Measurements from ENCODE around the gene CHD3.

Gene CHD3

DNA sequence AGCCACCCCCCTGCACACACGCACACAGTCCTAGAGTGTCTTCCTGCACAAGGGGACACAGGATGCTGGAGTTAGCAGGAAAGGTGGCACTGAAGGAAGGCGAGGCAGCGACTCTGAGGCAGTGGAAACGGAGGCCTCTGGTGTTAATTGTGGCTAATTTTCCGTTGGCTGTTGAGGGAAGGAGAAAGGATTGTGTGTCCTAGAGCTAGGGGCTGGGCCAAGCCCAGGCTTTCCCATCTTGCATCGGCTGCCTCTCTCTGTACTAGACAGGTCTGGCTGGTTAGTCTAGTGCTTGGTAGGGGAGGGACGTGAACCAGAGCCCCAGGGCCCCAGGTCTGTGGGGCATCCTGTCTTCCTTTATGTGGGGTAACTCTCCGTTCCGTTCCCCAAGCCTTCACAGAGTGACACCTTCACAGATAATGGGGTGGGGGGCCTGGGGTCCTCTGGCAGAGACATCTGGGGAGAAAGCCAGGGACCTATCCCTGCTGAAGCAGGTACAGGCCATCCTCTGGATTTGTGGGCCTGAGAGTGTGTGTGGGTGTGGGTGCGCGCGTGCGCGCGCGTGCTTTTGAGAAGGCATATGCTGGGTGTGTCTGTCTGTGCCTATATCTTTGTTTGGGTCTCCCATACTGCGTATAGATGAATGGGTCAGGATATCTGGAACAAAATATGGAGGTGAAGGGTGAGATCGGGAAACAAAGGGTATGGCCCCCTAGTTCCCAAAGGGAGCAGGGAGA, at the start of gene CHD3:
Gene CHD3 (plus strand): TSS at position 606 of the 737 bp plus-strand sequence. CDS start 212 bp downstream, outside the sequence.
- peak within 1 kb of the TSS; percentile 44 for H3K4me3 ChIP-seq (ENCODE audit: control insufficient read depth, low read depth, low read length)
- DNase-seq (ENCODE audit: low read depth), result no peak

DNA sequence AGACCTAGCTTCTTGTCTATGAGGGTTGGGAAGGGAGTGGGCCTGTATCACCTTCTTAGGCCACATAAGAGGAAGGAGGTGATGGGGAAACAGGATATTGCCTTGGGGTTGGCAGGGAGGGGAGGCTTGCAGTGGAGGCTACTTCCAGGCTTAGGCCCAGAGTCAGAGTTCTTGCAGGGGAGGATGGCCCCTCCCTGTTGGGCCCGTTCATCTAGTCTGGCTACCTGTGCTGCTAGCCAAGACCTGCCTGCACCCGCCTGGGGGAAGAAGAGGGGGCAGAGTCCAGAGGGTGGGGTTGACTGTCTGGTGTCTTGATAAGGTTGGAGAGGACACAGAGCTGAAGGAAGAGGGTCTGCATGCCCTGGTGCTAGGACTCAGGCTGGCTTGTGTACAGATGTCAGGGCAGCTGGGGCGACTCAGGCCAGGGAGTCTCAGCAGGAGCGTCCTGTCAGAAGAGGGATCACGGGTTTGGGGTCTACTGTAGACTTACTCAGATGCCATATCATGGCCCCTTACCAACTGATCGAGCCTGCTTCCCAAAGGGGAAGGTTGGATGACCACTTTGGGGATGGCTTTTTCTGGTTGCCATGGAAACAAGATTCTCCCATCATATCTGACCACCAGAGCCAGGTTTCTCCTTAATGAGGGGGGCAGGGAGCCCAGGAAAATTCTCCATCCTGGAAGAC, 49.3 kb upstream of the CHD3 start:
- DNase-seq (ENCODE audit: low read depth), result no peak
- TF ChIP-seq, protein P1, sequence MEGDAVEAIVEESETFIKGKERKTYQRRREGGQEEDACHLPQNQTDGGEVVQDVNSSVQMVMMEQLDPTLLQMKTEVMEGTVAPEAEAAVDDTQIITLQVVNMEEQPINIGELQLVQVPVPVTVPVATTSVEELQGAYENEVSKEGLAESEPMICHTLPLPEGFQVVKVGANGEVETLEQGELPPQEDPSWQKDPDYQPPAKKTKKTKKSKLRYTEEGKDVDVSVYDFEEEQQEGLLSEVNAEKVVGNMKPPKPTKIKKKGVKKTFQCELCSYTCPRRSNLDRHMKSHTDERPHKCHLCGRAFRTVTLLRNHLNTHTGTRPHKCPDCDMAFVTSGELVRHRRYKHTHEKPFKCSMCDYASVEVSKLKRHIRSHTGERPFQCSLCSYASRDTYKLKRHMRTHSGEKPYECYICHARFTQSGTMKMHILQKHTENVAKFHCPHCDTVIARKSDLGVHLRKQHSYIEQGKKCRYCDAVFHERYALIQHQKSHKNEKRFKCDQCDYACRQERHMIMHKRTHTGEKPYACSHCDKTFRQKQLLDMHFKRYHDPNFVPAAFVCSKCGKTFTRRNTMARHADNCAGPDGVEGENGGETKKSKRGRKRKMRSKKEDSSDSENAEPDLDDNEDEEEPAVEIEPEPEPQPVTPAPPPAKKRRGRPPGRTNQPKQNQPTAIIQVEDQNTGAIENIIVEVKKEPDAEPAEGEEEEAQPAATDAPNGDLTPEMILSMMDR (conservative IDR thresholded peaks at IDR 0.05; ENCODE audit: control insufficient read depth, insufficient read depth, low read depth, low read length), result no peak
- H3K4me3 ChIP-seq (ENCODE audit: control insufficient read depth, low read depth, low read length), result no peak overlapping the region

More for the DNA sequence above, at the start of gene CHD3:
- TF ChIP-seq, protein P1 (conservative IDR thresholded peaks at IDR 0.05; ENCODE audit: control insufficient read depth, insufficient read depth, low read depth, low read length), result no peak

DNA sequence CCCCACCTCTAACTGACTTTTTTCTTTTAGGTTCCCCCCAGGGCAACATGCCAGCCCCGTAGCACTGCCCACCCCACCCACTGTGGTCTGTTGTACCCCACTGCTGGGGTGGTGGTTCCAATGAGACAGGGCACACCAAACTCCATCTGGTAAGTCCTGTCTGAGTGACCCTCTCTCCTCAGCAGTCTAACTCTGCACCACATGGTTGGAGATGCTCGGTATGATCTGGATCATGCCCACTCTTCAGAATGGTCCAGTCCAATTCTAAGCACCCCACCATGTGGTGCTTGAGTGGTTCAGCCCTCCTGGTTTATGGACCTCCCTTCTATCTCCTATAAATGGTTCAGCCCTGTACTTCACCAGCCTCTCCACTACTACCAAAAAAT, 48.7 kb upstream of the CHD3 start:
- TF ChIP-seq, protein P1 (conservative IDR thresholded peaks at IDR 0.05; ENCODE audit: control insufficient read depth, insufficient read depth, low read depth, low read length), result no peak
- H3K4me3 ChIP-seq (ENCODE audit: control insufficient read depth, low read depth, low read length), result no peak overlapping the region
- peak; percentile 48 for DNase-seq (ENCODE audit: low read depth)

DNA sequence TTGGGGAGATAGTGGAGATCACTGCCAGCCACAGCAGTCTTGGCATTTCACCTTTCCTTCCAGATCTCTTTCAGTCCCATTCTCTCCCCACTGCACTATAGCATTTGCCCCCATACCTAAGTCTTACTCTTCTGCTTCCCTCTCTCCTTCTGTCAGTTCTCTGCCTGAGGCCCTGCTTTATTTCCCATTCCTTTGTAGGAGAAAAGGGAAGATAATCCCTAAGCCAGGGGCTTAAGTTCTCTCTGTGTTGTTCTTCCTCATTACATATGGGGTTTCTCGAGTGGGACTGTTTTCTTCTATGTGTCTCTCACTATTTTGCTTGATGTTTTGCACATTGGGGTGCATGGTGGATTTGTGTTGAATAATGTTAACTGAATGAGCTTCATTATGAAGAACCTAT, 48.1 kb upstream of the CHD3 start:
- H3K4me3 ChIP-seq (ENCODE audit: control insufficient read depth, low read depth, low read length), result no peak overlapping the region
- TF ChIP-seq, protein P1 (conservative IDR thresholded peaks at IDR 0.05; ENCODE audit: control insufficient read depth, insufficient read depth, low read depth, low read length), result no peak

DNA sequence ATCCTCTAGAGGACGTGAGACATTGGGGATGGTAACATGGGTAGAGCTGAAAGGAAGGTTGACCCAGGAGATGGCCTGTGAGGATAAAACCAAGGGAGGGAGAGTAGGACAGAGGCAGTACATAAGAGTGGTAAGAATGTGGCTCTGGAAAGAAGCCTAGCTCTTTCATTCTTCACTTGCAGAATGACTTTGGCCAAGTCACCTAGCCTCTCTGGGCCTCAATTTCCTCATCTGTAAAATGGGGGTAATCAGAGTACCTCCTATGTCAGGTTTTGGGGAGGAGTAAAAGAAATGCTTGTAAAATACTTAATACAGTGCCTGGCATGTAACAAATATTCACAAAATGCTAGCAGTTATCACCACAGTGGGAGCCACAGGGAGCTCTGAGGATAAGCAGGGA, 47.7 kb upstream of the CHD3 start:
- no peak for DNase-seq (ENCODE audit: low read depth)
- TF ChIP-seq, protein P1 (conservative IDR thresholded peaks at IDR 0.05; ENCODE audit: control insufficient read depth, insufficient read depth, low read depth, low read length), result no peak
- no peak overlapping the region for H3K4me3 ChIP-seq (ENCODE audit: control insufficient read depth, low read depth, low read length)

More for the DNA sequence above, 48.1 kb upstream of the CHD3 start:
- no peak for DNase-seq (ENCODE audit: low read depth)

DNA sequence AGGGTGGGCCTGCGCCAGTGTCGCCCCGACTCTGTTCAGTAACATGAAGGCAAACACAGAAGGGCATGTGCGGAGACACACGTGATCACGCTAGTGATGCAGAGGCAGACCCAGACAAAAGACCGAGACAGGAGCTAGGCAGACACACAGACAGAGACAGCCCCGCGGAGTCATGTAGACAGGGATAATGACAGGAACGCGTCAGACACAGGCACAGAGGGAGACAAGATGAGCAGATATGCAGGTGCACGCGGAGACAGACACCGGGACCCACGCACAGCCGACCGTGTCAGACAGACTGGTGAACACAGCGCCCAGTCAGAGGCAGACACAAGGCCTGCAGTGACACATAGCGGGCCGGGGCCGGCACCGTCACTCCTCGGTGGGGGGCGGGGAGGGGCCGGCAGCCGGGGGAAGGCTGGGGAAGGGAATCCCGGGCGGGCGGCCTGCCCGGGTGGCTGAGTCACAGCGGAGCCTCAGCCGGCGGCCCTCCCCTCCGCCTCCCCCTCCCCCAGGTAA, 47.1 kb upstream of the CHD3 start:
- H3K4me3 ChIP-seq (ENCODE audit: control insufficient read depth, low read depth, low read length), result peak overlapping the region; percentile 68
- DNase-seq (ENCODE audit: low read depth), result peak; percentile 88
- TF ChIP-seq, protein P1 (conservative IDR thresholded peaks at IDR 0.05; ENCODE audit: control insufficient read depth, insufficient read depth, low read depth, low read length), result no peak
